ENCODE data around the gene ZNF618.

ZNF618 gene, protein sequence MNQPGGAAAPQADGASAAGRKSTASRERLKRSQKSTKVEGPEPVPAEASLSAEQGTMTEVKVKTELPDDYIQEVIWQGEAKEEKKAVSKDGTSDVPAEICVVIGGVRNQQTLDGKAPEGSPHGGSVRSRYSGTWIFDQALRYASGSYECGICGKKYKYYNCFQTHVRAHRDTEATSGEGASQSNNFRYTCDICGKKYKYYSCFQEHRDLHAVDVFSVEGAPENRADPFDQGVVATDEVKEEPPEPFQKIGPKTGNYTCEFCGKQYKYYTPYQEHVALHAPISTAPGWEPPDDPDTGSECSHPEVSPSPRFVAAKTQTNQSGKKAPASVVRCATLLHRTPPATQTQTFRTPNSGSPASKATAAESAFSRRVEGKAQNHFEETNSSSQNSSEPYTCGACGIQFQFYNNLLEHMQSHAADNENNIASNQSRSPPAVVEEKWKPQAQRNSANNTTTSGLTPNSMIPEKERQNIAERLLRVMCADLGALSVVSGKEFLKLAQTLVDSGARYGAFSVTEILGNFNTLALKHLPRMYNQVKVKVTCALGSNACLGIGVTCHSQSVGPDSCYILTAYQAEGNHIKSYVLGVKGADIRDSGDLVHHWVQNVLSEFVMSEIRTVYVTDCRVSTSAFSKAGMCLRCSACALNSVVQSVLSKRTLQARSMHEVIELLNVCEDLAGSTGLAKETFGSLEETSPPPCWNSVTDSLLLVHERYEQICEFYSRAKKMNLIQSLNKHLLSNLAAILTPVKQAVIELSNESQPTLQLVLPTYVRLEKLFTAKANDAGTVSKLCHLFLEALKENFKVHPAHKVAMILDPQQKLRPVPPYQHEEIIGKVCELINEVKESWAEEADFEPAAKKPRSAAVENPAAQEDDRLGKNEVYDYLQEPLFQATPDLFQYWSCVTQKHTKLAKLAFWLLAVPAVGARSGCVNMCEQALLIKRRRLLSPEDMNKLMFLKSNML

DNA sequence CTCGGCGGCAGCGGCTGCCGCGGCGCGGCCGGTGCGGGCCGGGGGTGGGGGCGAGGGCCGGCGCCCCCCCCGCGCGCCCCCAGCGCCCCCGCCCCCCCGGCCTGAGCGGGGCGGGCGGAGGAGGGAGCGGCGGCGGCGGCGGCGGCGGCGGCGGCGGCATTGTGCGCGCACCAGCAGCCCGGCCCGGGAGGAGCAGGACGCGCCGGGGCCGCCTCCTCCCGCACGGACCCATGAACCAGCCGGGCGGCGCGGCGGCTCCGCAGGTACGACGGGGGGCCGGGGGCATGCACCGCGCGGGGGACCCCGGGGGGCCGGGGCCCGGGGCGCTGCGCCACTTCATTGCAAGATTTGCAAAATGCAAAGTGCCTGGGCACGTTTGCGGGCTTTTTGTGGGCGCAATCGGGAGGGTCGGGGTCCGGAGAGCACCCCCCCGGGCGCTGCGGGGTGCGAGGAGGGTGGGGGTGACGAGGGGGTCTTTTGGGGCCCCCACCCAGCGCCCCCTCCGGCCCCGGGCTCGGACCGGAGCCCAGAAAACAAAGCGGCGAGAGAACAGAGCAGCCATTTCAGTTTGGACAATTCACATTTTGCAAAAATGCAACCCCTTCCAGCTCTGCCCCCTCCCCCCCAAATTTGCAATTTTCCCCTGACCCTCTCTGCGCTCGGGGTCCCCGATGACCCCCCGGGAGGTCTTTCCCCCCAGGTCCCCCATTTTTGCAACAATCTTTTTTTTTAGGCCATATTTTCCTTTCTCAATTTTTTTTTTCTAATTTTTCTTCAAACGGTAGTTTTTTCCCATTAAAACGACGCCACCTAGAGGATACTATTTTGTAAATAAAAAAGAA lies at the start of gene ZNF618:
Gene ZNF618 (plus strand): TSS at position 159 of the 842 bp plus-strand sequence. CDS start 72 bp downstream, at position 231.
- H3K27ac ChIP-seq: peak within 1 kb of the TSS; percentile 92
- TF ChIP-seq, protein P1, sequence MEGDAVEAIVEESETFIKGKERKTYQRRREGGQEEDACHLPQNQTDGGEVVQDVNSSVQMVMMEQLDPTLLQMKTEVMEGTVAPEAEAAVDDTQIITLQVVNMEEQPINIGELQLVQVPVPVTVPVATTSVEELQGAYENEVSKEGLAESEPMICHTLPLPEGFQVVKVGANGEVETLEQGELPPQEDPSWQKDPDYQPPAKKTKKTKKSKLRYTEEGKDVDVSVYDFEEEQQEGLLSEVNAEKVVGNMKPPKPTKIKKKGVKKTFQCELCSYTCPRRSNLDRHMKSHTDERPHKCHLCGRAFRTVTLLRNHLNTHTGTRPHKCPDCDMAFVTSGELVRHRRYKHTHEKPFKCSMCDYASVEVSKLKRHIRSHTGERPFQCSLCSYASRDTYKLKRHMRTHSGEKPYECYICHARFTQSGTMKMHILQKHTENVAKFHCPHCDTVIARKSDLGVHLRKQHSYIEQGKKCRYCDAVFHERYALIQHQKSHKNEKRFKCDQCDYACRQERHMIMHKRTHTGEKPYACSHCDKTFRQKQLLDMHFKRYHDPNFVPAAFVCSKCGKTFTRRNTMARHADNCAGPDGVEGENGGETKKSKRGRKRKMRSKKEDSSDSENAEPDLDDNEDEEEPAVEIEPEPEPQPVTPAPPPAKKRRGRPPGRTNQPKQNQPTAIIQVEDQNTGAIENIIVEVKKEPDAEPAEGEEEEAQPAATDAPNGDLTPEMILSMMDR (conservative IDR thresholded peaks at IDR 0.05): peak; percentile 75

DNA sequence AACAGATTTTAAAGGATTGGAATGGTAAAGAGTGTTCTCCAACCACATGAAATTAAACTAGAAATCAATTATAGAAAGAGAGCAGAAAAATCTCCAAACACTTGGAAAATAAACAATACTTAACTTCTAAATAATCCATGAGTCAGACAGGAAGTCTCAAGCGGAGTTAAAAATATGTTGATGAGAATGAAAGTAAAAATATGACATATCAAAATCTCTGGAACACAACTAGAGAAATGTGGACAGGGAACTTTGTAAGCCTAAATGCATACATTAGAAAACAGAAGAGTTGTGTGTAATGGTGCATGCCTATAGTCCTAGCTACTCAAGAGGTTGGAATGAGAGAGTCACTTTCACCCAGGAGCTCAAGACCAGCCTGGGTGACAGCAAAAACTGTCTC lies 47.9 kb upstream of the ZNF618 start:
- TF ChIP-seq, protein P1 (conservative IDR thresholded peaks at IDR 0.05): no peak
- H3K27ac ChIP-seq: no peak overlapping the region

DNA sequence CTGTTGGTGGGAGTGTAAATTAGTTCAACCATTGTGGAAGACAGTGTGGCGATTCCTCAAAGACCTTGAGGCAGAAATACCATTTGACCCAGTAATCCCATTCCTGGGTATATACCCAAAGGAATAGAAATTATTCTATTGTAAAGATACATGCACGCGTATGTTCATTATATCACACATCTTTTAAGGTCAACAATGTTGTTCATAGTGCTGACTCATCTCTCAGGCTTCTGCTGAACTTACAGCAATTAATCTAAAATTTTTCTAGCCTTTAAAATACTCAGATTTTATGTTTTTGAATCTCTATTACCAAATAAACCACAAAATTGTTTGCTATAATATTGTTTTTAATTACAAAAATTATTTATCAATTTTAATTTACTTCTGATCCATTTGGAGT lies 38.8 kb upstream of the ZNF618 start:
- TF ChIP-seq, protein P1 (conservative IDR thresholded peaks at IDR 0.05): no peak
- no peak overlapping the region for H3K27ac ChIP-seq

DNA sequence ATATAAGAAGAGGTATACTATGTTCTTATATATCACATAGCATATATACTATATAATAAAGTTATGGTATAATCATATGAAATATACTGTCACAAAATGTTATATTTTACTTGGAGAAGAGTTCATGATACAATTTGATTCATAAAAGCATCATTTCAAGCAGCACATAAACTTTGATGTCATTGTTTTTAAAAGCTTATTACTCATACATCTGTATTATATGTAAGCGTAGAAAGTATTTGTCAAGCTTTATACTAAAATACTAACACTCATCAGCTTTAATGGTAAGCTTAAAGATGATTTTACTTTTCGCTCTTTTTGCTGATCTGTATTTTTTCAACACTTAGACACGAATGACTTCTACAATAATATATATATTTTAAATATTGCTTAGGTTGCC lies 34.0 kb upstream of the ZNF618 start:
- TF ChIP-seq, protein P1 (conservative IDR thresholded peaks at IDR 0.05): no peak
- no peak overlapping the region for H3K27ac ChIP-seq

DNA sequence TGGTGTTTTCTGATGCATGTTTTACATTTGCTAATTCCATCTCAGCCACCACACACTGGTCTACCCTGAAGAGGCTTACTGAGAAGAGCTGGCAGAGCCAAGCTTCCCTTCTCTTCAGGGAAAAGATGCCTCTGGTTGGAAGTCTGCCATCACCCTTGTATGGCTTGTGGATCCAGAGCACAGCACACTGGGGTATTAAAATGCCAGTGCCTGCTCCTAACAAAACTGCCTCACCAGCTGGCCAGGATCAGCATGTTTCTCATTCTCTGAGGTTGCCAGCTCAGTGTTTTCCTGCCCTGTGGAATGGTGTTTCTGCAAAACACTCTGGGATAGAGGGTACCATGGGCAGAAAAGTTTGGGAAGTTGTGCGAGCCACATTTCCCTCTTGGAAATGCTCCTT lies 31.6 kb upstream of the ZNF618 start:
- TF ChIP-seq, protein P1 (conservative IDR thresholded peaks at IDR 0.05): no peak
- no peak overlapping the region for H3K27ac ChIP-seq

DNA sequence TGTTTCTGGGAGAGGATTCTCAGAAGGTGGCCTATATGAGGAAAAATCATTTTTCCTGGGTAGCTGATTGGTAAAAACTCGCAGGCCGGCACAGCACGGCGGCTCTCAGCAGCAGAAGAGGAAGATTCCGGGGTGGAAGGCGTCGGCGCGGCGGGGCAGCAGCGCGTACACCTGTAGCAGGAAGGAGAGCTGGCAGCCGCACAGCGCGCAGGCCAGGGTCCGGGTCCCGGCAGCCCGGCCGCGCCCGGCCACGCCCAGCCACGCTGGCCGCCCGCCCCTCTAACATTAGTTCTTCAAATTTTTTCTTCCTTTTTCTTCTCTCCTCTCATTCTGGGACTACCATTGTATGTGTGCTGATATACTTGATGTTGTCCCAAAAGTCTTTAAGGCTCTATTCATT lies 24.8 kb upstream of the ZNF618 start:
- TF ChIP-seq, protein P1 (conservative IDR thresholded peaks at IDR 0.05): no peak
- no peak overlapping the region for H3K27ac ChIP-seq
